Measurements from ENCODE around the gene TMEM18. TPM values are rescaled to one million over a fixed set of nuclear protein-coding genes. Genes with fewer than 3 reads are reported as not detected.

TMEM18 gene
- total and polyA plus RNA-seq, 2 of the 13 experiments (the other 11 are each of a cell fraction or from before 2014, with no cell fraction given), result 45.9 to 49.4 TPM

DNA sequence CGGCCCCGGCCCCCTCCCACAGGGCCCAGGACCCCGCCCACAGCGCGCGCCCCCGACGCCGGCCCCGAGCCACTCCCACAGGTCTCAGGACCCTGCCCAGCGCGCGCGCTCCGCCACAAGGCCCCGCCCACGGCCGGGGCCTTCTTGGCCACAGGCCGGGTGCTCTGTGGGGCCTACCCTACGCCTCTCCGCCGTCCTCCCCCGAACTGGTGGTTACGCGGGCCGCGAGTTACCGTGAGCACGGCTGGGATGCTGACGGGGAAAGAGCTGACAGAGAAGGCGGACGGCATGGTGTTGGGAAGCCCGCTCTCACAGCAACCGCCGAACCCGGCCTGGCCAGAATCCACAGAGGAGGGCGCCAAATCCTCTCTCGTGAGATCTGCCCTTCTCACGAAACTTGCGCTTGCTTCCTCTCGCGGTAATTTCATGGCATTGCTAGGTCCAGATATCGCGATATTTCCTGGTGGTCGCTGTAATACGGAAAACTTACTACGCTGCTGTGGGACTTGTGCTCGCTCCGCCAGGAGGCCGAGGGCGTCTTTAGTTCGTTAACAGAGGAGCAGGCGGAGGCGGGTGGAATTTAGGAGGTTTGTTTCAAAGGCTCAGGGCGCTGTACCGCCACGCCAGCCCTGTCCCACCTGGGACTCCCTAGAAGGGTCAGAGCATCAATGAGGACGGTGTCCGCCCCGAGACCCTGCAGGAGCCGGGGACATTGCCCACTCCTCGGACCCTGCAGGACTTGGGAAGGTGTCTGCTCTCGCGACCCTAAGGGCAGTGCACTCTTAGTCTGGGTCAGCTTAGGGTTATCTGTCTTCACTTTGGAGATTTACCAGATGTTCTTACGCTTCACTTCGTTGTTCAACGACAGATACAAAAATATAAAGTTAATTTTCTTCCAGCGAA, at the start of gene TMEM18 (continued):
- no peak for TF ChIP-seq MTA1 (CRISPR knock-in tag; IDR thresholded peaks at IDR 0.05; ENCODE audit: borderline replicate concordance)
- TF ChIP-seq PRMT3 (CRISPR knock-in tag; IDR thresholded peaks at IDR 0.05; ENCODE audit: borderline replicate concordance, low read depth), result no peak
- TF ChIP-seq ZMYM4 (CRISPR knock-in tag; IDR thresholded peaks at IDR 0.05), result peak; percentile 98
- peak; percentile 98 for TF ChIP-seq ZNF34 (CRISPR knock-in tag; IDR thresholded peaks at IDR 0.05; ENCODE audit: borderline replicate concordance)
- 0 out of 2 replicates have a peak, but pooled peaks have one; percentile 37 for TF ChIP-seq THYN1 (CRISPR knock-in tag; IDR thresholded peaks at IDR 0.05; ENCODE audit: borderline replicate concordance, low read depth)
- TF ChIP-seq ZIK1 (CRISPR knock-in tag; IDR thresholded peaks at IDR 0.05; ENCODE audit: borderline replicate concordance, low read depth), result peak; percentile 95; the same call in 1 of the 2 replicates
- TF ChIP-seq TEAD2 (CRISPR knock-in tag; IDR thresholded peaks at IDR 0.05), result 0 out of 2 replicates have a peak, but pooled peaks have one; percentile 52
- TF ChIP-seq ZNF790 (CRISPR knock-in tag; IDR thresholded peaks at IDR 0.05; ENCODE audit: borderline replicate concordance), result peak; percentile 22; the same call in 1 of the 2 replicates
- TF ChIP-seq ZNF564 (CRISPR knock-in tag; IDR thresholded peaks at IDR 0.05), result peak; percentile 87
- no peak for TF ChIP-seq SRF (IDR thresholded peaks at IDR 0.05; ENCODE audit: low read depth, low read length)
- peak; percentile 54; the same call in 1 of the 2 replicates for TF ChIP-seq SIX4 (CRISPR knock-in tag; IDR thresholded peaks at IDR 0.05)
- TF ChIP-seq ONECUT2 (CRISPR knock-in tag; IDR thresholded peaks at IDR 0.05), result no peak
- TF ChIP-seq ZNF768 (CRISPR knock-in tag; IDR thresholded peaks at IDR 0.05), result peak; percentile 67; the same call in 1 of the 2 replicates
- TF ChIP-seq, protein P1, sequence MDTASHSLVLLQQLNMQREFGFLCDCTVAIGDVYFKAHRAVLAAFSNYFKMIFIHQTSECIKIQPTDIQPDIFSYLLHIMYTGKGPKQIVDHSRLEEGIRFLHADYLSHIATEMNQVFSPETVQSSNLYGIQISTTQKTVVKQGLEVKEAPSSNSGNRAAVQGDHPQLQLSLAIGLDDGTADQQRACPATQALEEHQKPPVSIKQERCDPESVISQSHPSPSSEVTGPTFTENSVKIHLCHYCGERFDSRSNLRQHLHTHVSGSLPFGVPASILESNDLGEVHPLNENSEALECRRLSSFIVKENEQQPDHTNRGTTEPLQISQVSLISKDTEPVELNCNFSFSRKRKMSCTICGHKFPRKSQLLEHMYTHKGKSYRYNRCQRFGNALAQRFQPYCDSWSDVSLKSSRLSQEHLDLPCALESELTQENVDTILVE (CRISPR knock-in tag; IDR thresholded peaks at IDR 0.05), result peak; percentile 78
- TF ChIP-seq, protein P2, sequence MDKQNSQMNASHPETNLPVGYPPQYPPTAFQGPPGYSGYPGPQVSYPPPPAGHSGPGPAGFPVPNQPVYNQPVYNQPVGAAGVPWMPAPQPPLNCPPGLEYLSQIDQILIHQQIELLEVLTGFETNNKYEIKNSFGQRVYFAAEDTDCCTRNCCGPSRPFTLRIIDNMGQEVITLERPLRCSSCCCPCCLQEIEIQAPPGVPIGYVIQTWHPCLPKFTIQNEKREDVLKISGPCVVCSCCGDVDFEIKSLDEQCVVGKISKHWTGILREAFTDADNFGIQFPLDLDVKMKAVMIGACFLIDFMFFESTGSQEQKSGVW (CRISPR knock-in tag; IDR thresholded peaks at IDR 0.05; ENCODE audit: borderline replicate concordance), result no peak
- TF ChIP-seq ZNF782 (CRISPR knock-in tag; IDR thresholded peaks at IDR 0.05; ENCODE audit: borderline replicate concordance), result peak; percentile 76; the same call in 1 of the 2 replicates
- TF ChIP-seq, protein P3, sequence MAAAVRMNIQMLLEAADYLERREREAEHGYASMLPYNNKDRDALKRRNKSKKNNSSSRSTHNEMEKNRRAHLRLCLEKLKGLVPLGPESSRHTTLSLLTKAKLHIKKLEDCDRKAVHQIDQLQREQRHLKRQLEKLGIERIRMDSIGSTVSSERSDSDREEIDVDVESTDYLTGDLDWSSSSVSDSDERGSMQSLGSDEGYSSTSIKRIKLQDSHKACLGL (CRISPR knock-in tag; IDR thresholded peaks at IDR 0.05), result peak; percentile 73
- TF ChIP-seq, protein P4, sequence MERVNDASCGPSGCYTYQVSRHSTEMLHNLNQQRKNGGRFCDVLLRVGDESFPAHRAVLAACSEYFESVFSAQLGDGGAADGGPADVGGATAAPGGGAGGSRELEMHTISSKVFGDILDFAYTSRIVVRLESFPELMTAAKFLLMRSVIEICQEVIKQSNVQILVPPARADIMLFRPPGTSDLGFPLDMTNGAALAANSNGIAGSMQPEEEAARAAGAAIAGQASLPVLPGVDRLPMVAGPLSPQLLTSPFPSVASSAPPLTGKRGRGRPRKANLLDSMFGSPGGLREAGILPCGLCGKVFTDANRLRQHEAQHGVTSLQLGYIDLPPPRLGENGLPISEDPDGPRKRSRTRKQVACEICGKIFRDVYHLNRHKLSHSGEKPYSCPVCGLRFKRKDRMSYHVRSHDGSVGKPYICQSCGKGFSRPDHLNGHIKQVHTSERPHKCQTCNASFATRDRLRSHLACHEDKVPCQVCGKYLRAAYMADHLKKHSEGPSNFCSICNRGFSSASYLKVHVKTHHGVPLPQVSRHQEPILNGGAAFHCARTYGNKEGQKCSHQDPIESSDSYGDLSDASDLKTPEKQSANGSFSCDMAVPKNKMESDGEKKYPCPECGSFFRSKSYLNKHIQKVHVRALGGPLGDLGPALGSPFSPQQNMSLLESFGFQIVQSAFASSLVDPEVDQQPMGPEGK (CRISPR knock-in tag; IDR thresholded peaks at IDR 0.05), result peak; percentile 30; the same call in 1 of the 2 replicates
- TF ChIP-seq ARNT (IDR thresholded peaks at IDR 0.05), result no peak
- peak; percentile 62 for TF ChIP-seq GATA4 (IDR thresholded peaks at IDR 0.05; ENCODE audit: borderline replicate concordance, low read depth)
- TF ChIP-seq POLR2AphosphoS2 (IDR thresholded peaks at IDR 0.05; ENCODE audit: low read depth, low read length), result peak; percentile 60; the same call in 1 of the 2 replicates
- TF ChIP-seq CREM (IDR thresholded peaks at IDR 0.05), result peak; percentile 64; the same call in 1 of the 2 replicates
- TF ChIP-seq CREM (CRISPR knock-in tag; IDR thresholded peaks at IDR 0.05), result no peak

Data from HepG2 (cell line).